ENCODE measurements around the gene HSF2. TPM values are rescaled to one million over a fixed set of nuclear protein-coding genes. Genes with fewer than 3 reads are reported as not detected.
"Not testable (repeated sequence)": the region's sequence is repeated elsewhere in the genome, so short reads cannot be mapped to it uniquely, and the experiment has no call there.

The HSF2 gene
- total and polyA plus RNA-seq, 12 donors = 14.6 to 64.4 (median 19.5) TPM

- peaks cover 0 to 41% of the 10 kb centered on the region in 2 donors for H3K36me3 ChIP-seq (replicated peaks in 1 of 2)
- intact Hi-C loops (cut with DNase I) = no loop called here
- peaks cover 9 to 57% of the 10 kb centered on the region in 2 donors for H3K4me1 ChIP-seq (replicated peaks in 1 of 2)
- no peak overlapping the region for H3K4me3 ChIP-seq
- H3K9me3 ChIP-seq (replicated peaks in 1 of 3) = no peaks in the 10 kb centered on the region
- H3K27me3 ChIP-seq = no peaks in the 10 kb centered on the region
- DNase-seq = no peak
- no peak for TF ChIP-seq CTCF (IDR thresholded peaks at IDR 0.05)
- no peak for TF ChIP-seq POLR2A (IDR thresholded peaks at IDR 0.05)
- no peak overlapping the region for H3K27ac ChIP-seq
- 92 to 95% (median 93%) methylated on average over 1 of the region's 1 CpG for WGBS, 4 donors
Observed at GRCh38 chr6:122458087-122458486, 58.6 kb downstream of the HSF2 start.

GRCh38 chr6:122459240-122459639 lies 59.8 kb downstream of the HSF2 start:
- Histone ChIP-seq H3K36me3 (replicated peaks in 1 of 2) (peaks cover 0 to 29% of the 10 kb centered on the region in 2 donors), H3K9me3 (replicated peaks in 1 of 3) (no peaks in the 10 kb centered on the region), H3K4me3 (no peak overlapping the region), H3K4me1 (replicated peaks in 1 of 2) (peaks cover 9 to 69% of the 10 kb centered on the region in 2 donors), H3K27ac (no peak overlapping the region), H3K27me3 (no peaks in the 10 kb centered on the region)
- intact Hi-C loops (cut with DNase I) = no loop called here
- no peak for DNase-seq
- WGBS, 4 donors = 49 to 70% (median 63%) methylated on average over 2 of the region's 2 CpGs
- no peak for TF ChIP-seq POLR2A (IDR thresholded peaks at IDR 0.05)
- no peak for TF ChIP-seq CTCF (IDR thresholded peaks at IDR 0.05)

GRCh38 chr6:122459865-122460416 lies 60.5 kb downstream of the HSF2 start:
- peaks cover 9 to 76% of the 10 kb centered on the region in 2 donors for H3K4me1 ChIP-seq (replicated peaks in 1 of 2)

GRCh38 chr6:122461885-122462284 lies 62.4 kb downstream of the HSF2 start:
- no peaks in the 10 kb centered on the region for H3K27me3 ChIP-seq
- H3K36me3 ChIP-seq (replicated peaks in 1 of 2) = peaks cover 0 to 7% of the 10 kb centered on the region in 2 donors
- H3K27ac ChIP-seq = no peak overlapping the region
- intact Hi-C loops (cut with DNase I) = no loop called here
- WGBS, 4 donors = 73 to 83% (median 79%) methylated on average over 2 of the region's 2 CpGs
- no peak overlapping the region for H3K4me3 ChIP-seq
- DNase-seq = no peak
- H3K9me3 ChIP-seq (replicated peaks in 1 of 3) = no peaks in the 10 kb centered on the region
- peaks cover 9 to 74% of the 10 kb centered on the region in 2 donors for H3K4me1 ChIP-seq (replicated peaks in 1 of 2)
- TF ChIP-seq POLR2A (IDR thresholded peaks at IDR 0.05) = no peak
- no peak for TF ChIP-seq CTCF (IDR thresholded peaks at IDR 0.05)

More at GRCh38 chr6:122459865-122460416, 60.5 kb downstream of the HSF2 start:
- WGBS, 4 donors = 92 to 100% (median 99%) methylated on average over 8 of the region's 8 CpGs
- H3K4me3 ChIP-seq; intact Hi-C loops (cut with DNase I); H3K27me3 ChIP-seq; H3K27ac ChIP-seq; DNase-seq; H3K9me3 ChIP-seq (replicated peaks in 1 of 3): not testable (repeated sequence)
- peaks cover 0 to 22% of the 10 kb centered on the region in 2 donors for H3K36me3 ChIP-seq (replicated peaks in 1 of 2)
